HG02759 (cell line): ENCODE results near the gene CALB2.

ENCODE experiments used
- ATAC-seq: cut with Tn5 transposase; IDR thresholded peaks from one replicate; pipeline ENCODE4 v1.9.1; 2021; ENCODE audit warnings: mild to moderate bottlenecking, moderate library complexity; ENCODE audit not compliant: unreplicated experiment

CALB2 gene

DNA sequence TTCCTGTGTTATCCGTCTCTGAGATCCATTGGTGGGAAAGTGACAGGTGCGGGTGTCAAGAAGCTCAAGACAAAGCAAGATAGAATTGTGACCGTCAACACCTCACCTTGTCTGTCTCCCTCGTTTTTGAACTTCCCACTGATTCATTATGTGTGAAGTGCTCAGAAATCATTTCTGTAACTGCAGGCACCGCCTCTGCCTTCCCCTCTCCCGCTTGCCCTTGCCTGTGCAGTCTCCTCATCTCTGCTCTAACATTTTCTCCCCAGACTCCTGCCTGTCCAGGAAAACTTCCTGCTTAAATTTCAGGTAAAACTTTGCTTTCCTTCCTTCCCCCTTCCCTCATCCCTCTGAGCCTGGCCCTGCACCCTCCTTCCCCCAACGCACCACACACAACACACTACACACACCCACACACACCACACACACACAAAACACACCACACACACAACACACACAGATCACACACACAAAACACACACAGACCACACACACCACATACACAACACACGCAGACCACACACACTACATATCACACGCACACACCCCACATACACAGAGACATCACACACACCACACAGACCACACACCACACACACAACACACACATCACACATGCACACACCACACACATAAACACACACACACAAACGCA, 25.7 kb downstream of the CALB2 start:
- no peak for ATAC-seq

DNA sequence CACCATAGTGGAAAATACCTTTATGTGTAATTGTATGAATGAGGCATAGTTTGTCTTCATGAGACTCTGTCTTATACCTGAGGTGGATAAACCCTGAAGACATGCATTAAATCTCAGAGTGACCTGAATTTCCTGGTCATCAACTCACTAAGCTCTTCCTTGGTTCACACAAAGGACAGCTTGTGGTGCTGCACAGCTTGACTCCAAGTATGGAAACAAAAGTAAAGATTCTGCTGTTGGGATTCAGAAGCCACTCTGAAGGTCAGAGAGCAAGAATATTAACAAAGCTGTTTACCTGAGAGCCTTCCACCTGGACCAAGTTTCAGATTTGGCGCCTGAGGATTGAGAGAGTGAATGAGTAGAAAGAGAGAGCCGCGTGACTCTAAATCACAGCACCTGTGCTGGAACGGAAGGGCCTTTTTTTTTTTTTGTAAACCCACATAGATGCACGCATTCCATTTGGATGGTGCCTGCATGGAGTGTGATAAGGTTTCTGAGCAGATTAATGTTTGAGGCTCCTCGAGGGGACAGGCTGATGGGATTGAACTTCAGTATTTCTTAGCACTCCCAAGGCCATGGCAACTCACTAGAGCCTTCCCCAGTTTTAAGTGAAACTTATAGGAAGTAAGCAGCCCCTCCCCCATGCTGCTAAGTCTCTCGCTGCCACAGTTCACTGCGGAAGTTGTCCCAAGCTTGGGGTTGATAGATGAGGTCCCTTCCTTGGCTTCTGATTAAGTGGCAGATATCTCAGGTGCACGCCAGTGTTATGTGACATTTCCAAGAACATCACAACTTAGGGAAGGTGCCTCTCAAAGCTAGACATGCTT, 28.7 kb downstream of the CALB2 start:
- ATAC-seq: no peak

DNA sequence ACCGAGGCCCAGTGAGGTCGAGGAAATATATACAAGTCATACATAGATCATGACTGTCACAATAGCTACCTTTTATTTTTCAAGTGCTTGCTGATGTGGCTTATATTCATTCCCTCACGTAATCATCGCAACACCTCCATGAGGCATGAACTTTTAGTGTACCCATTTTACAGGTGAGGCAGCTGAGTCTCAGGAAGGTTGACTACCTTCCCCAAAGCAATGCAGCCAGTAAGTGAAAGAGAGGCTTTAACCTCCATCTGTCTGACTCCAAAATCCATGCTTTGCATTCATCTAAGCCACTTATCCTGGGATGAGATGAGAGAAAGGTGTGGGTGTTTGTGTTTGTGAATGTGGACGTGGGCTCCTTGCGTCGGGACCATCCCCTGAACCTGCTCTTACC, 30.8 kb downstream of the CALB2 start:
- no peak for ATAC-seq

DNA sequence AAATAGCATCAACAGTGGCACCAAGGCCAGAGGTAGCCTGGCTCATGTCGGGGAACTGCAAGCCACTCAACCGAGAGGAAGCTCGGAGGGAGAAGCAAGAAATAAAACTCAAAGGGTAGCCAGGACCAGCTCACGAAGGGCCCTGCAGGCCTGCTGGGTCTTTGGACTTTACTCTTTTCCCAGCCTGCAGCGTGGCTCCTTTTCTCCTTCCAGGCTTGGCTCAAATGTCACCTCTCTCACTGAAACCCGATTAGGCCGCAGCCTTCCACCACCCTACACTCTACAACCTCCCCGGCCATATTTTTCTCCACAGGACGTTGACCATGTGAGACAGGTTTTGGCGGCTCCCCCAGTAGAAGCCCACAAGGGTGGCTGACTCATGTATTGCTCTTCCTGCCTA, 38.1 kb downstream of the CALB2 start:
- no peak for ATAC-seq

GRCh38 chr16:71399801-71400563, 41.5 kb downstream of the CALB2 start:
- ATAC-seq: no peak

- no peak for ATAC-seq
These were observed 43.5 kb downstream of the CALB2 start for GRCh38 chr16:71402007-71402406.

- ATAC-seq: no peak
These were observed 44.2 kb downstream of the CALB2 start for GRCh38 chr16:71402674-71403073.

DNA sequence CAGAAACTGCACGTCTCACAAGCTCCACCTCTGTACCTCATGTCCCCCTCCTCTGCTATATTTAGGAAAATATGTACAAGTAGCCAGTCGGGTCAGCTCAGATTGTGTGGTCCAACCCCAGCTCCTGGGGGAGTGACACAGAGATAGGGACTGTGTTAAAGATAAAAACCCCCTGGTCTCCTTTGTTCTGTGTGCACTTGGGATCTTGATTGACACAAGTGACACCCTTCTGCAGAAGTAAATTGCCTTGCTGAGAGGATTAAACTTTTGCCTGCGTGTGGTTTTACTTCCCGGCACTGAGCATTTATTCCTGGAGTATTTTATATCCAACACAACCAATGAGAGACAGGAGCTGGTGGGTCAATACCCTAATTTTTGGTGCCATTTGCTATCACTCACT, 45.8 kb downstream of the CALB2 start:
- ATAC-seq: no peak

DNA sequence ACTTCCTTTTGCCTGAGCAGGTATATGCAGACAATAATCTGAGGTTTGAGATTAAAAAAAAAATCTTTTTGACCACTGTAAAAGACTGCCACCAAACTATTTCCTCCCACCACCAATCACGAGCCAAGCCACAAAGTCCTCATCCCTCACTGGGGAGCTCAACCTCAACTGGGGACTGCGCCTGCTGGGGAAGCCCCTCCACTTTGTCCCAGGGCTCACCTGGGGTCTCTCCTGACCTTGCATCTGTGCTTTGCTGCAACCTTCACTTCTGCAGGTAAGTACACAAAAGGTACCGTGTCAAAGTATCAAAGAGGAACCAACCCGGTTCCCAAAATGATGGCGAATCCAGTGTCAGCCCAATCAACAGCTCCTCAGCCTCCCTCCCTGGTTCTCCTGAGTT, 47.8 kb downstream of the CALB2 start:
- ATAC-seq: no peak

- no peak for ATAC-seq
These were observed 48.2 kb downstream of the CALB2 start for GRCh38 chr16:71406724-71407123.

- ATAC-seq: no peak
These were observed 49.2 kb downstream of the CALB2 start for GRCh38 chr16:71407731-71408130.

DNA sequence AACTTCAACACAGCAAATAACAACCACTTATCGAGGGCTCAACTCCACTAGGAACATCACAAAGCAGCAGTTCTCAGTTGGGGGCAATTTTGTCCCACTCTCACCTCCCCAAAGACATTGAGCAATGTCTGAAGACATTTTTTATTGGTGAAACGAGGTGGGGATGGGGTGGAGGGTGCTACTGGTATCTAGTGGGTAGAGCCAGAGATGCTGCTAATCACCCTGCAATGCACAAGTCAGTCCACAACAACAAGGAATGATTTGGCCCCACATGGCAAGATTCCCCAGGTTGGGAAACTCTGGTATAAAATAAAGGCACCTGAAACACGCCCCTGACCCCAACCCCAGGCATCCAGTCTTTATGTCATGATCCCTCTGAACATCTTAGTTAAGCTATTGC, 50.0 kb downstream of the CALB2 start:
- no peak for ATAC-seq

DNA sequence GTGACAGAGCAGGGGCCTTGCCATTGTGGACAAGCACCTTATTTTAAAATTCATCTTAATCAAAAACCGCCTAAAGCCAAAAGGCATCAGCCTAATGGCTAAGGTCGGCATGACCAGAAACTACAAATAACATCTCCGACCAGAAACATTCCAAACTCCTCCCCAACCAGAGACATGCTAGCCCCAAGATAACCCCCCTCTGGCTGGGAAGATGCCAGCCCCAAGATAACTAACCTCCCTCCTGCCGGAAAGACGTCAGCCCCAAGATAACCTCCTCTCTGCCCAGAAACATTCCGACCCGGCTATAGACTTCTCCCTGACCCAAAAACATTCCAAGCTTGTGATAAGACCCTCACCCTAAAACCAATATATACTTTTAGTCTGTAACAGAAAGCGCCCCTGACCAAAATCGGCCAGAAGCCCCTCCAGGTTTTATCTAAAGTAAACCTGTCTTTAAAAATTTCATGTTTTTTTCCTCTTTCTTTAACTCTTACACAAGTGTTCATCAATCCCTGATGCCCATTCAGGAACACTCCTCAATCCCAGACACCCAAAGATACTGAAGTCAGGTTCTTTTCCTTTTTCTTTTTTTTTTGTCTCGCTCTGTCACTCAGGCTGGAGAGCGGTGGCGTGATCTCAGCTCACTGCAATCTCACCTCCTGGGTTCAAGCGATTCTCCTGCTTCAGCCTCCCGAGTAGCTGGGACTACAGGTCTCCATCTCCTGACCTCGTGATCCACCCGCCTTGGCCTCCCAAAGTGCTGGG, 50.7 kb downstream of the CALB2 start:
- no peak for ATAC-seq

- ATAC-seq: no peak
These were observed 51.6 kb downstream of the CALB2 start for GRCh38 chr16:71410146-71410545.

DNA sequence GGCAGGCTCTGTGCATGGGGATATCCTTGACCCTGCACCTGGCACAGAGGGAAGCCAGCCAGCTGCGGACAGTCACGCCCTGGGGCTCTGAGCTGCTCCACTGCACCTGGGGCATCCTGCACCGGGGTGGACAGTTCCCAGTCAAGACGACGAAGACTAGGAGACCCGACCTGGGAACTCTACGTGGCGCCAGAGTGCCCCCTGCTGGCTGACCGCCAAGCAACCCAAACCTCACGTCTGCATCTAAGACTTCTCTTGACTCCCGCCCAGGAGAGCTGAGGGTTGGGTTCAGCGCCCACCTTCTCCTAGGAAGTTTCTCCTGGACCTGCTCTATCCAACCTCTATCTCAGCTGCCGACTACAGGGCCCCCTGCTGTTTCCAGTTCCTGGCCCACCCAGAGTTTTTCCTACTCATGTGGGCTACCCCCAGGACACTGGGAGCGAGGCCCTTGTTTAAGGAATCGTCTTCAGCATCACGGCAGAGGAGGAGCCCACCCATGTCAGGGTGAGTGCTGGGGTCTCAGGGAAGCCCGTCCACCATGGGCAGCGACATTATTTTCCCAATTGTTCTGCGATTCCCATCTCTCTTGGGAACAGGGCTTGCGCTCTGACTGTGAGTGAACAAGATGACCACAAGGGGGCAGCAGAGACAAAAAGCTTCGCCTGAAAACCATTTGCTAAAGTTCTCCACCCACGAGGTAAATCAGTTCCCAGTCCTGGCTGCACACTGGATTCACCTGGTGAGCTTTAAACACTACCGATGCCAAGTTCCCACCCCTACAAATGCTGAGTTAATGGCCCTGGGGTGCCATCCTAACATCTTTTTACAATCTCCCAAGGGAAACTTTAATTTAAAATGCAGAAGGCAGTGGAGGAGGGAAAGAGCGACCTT, 54.0 kb downstream of the CALB2 start:
- peak; percentile 61 for ATAC-seq

DNA sequence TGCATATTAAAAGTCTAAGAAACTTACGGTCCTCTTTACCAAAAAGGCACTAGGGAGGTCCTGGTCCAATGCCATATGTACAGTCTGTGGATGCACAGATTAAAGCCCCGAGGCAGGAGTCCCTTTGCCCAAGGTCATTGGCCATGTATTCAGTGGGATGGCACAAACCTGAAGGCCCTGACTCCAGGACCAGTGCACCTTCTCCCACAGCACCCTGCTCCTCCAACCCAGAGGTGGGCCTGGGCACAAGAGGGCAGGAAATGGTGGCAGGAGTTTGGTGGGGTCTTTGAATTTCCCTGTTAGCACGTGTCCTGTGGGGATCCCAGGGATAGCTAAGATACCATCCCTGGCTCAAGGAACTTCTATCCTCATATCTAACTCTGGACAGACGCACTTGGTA, 54.8 kb downstream of the CALB2 start:
- ATAC-seq: no peak

- no peak for ATAC-seq
These were observed 55.5 kb downstream of the CALB2 start for GRCh38 chr16:71414038-71414437.

GRCh38 chr16:71421911-71422310, 63.4 kb downstream of the CALB2 start:
- no peak for ATAC-seq

GRCh38 chr16:71423016-71423415, 64.5 kb downstream of the CALB2 start:
- no peak for ATAC-seq

- no peak for ATAC-seq
These were observed 65.3 kb downstream of the CALB2 start for GRCh38 chr16:71423865-71424264.
